OCI-LY3 (cell line): Measurements from ENCODE around the gene ZNF497.

Source experiments
- EZH2phosphoT487 ChIP-seq: fragments of 200-600 bp; shearing (Covaris generic); IDR thresholded peaks from 2 replicates; pipeline ENCODE4 v1.6.1; 2018; ENCODE audit warnings: antibody characterized with exemption, mixed run types, low read depth
- TF ChIP-seq, protein P1 (sequence below): fragments of 200-600, 300-600 bp; sonication (generic); IDR thresholded peaks from 2 replicates; pipeline ENCODE4 v1.5.1; 2014; ENCODE audit warnings: antibody characterized with exemption, low read length, low read depth

DNA sequence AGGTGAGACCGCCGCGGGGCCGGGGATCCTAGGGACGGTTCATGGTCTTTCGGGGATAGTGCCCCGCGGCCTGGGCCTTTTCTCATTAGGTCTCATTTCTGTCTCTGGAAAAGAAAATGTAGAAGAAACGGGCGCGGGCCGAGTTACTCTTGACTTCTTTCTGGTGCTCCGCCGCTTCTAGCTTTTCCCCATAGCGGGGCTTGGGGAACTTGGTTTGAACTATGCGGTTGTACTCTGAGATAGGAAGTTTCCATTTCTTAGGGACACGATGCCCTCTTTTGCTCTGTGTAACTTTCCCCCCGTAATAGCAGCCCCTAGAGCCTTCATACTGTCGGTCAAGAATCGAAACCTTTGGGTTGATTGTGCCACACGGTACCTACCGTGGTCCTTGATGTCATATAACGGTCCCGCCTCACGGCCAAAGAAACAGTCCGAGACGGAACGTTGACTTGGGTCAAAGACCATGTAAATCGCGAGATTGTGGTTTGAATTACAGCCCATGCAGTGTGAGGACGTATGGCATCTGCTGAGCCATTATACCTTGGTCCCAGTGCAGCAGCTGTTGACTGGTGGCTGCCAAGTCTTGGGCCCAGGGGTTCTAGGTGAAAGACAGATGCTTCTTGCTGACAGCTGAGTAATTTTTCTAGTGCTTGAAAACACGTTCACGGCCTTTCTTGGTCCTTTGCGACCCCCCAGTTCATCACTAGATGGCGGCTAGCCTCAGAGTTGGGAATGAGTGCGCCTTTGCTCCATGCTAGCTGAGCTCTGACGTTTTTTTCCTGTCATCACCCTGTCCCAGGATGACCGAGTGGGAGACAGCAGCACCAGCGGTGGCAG is 25.0 kb upstream of the ZNF497 start:
- TF ChIP-seq, protein P1, sequence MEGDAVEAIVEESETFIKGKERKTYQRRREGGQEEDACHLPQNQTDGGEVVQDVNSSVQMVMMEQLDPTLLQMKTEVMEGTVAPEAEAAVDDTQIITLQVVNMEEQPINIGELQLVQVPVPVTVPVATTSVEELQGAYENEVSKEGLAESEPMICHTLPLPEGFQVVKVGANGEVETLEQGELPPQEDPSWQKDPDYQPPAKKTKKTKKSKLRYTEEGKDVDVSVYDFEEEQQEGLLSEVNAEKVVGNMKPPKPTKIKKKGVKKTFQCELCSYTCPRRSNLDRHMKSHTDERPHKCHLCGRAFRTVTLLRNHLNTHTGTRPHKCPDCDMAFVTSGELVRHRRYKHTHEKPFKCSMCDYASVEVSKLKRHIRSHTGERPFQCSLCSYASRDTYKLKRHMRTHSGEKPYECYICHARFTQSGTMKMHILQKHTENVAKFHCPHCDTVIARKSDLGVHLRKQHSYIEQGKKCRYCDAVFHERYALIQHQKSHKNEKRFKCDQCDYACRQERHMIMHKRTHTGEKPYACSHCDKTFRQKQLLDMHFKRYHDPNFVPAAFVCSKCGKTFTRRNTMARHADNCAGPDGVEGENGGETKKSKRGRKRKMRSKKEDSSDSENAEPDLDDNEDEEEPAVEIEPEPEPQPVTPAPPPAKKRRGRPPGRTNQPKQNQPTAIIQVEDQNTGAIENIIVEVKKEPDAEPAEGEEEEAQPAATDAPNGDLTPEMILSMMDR = 0 out of 2 replicates have a peak, but pooled peaks have one; percentile 13
- TF ChIP-seq EZH2phosphoT487 = no peak
